NCI-H1417 (cell line): ENCODE data around the gene TWSG1.

Experiments
- DNase-seq, 3 experiments: peaks; one replicate each; lab custom pipeline; 2025; lab: John Stamatoyannopoulos, UW

Gene TWSG1

DNA sequence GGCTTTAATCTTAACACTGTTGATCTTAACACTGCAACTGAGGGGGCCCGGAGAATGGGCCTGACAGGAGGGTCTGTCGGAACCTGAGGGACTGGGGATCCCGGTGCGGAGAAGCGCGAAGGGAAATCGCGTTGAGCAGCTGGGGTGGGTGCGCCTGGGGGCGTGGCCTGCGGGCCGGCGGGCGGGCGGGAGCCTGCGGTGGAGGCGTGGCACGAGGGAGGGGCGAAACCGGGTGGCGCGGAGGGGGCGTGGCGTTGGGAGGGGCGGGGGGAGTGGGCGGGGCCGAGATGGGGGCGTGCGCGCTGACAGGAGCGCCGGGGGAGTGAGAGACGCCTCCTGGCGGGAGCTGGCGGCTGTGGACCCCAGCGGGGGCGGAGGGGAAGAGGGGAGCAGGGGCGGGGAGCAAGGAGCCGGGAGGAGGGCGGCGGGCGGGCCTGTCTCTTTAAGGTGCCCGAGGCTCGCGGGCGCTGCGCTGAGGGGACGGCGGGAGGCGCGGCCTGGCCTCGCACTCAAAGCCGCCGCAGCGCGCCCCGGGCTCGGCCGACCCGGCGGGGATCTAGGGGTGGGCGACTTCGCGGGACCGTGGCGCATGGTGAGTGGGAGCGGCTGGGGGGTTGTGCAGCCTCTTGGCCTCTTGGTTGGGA lies at the start of gene TWSG1:
Gene TWSG1, plus strand, starts transcription at position 445 of the 644 bp plus-strand sequence. CDS start 2,457 bp downstream, outside the sequence.
- DNase-seq = peak; percentile 82 to 95 (median 93)

DNA sequence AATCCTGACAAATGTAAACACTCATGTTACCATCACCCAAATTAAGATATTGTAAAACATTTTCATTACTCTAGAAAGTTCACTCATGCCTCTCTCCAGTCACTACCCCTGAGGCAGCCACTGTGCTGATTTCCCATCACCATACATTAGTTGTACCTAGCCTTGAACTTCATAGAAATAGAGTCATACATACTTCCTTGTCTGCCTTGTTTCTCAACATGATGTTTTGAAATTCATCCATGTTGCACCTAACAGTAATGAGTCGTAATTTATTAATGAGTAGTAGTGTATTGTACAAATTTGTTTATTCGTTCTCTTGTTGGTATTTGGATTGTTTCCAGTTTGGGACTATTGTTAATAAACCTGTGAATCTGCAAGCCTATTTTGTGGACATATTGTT lies 49.0 kb upstream of the TWSG1 start:
- DNase-seq = no peak

DNA sequence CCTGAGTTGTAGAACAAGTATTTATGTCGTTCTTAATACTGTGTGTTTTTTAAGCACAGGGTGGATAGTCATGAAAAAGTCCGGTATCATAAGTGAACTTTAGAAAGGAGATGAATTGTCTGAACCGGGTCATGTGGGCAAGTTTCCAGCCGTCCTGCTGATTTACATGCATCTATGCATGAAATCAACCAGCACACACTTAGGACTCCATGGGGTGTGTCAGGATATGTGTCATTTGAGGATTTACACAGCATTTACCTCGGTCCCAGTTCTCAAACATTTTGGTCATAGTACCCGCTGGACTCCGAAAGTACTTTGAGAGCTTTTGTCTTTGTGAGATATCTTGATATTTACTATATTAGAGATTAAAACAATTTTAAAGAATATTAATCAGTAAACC lies 47.5 kb upstream of the TWSG1 start:
- DNase-seq = no peak

DNA sequence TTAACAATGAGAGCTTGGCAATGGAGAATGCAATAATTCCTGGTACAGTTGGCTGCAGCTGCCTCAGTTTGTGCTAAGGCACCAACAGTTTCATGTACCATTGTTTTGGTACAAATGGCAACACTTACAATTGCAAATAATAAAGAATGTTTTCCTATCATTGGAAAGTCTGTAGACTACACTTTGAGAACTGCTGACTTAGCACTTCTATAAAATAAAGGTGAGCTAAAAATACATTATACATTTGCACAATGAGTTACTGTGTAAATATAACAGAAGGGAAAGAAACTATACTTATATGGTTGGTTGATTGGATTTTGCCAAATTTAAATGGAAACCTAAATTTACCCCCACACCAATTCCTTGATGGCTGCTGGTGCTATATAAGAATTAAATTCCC lies 44.9 kb upstream of the TWSG1 start:
- no peak for DNase-seq

DNA sequence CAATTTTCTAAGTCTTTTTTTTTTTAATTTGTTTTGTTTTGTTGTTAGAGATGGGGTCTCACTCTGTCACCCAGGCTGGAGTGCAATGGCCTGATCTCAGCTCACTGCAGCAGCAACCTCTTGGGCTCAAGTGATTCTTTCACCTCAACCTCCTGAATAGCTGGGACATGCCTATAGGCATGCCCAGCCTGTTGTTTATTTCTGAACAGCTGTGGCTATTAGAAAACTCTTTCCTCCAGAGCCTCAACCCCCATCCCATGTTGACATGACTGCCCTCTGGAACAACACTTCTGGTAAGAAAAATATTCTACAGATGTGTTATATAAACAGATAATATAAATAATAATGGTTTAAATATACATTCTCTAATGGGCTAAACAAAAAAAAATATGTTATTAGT lies 44.4 kb upstream of the TWSG1 start:
- DNase-seq = no peak

DNA sequence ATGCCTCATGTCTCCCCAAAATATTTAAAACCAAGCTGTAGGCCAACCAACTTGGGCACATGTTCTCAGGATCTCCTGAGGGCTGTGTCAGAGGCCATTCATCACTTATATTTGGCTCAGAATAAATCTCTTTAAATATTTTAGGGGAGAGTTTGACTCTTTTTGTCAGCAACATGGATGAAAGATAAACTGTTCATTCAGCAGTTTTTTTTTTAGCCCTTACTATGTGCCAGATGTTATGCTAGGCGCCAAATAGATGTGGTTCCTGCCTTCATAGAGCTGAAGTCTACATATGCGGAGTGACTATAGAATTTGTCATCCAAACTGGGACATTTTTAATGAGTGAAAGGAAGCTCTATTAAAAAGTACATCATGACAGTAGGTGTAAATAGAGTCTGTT lies 42.5 kb upstream of the TWSG1 start:
- DNase-seq = no peak

DNA sequence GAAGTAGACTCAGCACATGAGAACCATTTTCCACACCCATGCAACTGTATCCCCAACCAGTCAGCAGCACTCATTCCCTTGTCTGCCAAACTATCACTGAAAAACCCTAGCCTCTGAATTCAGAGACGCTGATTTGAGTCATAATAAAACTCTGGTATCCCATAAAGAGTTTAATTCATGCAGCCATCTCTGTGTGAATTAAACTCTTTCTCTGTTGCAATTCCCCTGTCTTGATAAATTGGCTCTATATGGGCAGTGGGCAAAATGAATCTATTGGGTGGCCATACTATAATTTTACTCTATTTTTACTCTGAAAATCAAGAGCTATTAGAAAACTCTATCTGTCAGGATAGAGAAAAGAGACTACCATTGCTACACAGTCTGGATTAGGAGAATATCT lies 40.6 kb upstream of the TWSG1 start:
- DNase-seq = no peak

DNA sequence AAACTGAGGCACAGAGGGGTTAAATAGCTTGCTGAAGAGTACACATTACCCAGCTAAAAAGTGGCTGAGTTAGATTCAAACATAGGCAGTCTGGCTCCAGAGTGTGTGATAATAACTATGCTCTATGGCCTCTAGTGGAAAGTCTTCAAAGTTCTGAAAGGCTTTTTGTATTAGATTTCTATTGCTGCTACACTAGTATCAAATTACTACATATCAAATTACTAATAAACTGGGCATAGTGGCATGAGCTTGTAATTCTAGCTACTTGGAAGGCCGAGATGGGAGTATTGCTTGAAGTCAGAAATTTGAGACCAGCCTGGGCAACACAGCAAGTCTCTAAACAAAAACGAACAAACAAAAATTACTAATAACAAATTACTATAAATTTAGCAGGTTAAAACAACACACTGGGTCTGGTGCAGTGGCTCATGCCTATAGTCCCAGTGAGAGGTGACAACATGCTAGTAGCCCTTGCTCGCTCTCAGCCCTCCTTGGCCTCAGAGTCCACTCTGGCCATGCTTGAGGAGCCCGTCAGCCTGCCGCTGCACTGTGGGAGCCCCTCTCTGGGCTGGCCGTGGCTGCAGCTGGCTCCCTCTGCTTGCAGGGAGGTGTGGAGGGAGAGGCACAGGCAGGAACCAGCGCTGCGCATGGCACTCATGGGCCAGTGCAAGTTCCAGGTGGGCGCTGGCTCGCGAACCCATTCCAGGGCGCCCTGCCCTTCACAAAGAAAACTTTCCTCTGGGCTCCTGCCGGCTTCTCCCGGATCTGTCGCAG lies 38.2 kb upstream of the TWSG1 start:
- DNase-seq = no peak

DNA sequence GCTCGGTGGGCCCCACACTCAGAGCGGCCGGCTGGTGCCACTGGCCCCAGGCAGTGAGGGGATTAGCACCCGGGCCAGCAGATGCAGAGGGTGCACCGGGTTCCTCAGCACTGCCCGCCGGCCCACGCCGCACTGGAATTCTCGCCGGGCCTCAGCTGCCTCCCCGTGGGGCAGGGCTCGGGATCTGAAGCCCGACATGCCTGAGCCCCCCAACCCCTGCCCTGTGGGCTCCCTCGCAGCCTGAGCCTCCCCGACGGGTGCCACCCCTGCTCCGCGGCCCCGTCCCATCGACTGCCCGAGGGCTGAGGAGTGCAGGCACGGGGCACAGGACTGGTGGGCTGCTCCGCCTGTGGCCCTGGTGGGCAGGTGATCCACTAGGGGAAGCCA lies 37.6 kb upstream of the TWSG1 start:
- no peak for DNase-seq

DNA sequence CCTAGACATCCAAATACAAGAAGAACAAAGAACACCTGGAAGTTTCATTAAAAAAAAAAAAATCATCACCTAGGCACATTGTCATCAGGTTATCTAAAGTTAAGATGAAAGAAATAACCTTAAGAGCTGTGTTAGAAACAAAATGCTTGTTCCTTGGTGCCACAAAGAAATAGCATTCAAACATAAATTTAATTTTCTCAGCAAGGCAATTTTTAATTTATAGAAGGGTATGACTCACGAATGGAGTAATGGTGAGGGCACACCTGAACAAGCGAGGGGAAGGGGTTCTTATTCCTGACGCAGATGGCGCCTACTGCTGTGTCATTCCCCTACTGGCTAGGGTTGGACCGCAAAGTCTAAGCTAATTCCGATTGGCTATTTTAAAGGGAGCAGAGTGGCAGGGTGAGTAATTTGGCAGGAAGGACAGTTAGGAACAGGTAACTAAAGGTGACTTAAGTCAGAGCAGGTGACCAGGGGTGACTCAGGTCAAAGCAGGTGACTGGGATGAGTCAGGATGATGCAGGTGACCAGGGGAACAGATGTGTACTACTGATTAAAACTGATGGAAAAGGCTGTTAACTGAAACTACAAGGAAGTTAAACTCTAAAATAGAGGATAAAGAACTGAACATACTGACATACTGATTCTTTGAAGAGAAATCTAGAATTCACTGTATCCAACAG lies 30.0 kb upstream of the TWSG1 start:
- no peak for DNase-seq

DNA sequence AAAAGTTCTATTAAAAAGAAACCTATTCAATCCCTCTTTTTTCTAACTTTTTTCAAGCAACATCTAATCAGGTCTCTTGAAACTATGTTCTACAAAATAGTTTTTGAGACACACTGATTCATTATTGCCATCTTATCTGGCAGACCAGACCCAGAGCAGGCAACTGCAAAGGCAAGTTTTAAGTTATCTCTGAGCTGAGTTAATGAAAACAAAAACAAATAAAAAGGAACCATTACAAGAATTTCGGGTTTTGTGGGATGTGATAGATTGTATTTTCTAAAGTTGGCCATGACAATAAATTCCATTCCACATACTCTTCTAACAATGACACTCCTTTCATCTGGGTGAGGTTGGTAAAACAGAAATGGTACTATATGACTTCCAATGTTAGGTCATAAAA lies 15.2 kb upstream of the TWSG1 start:
- no peak for DNase-seq

DNA sequence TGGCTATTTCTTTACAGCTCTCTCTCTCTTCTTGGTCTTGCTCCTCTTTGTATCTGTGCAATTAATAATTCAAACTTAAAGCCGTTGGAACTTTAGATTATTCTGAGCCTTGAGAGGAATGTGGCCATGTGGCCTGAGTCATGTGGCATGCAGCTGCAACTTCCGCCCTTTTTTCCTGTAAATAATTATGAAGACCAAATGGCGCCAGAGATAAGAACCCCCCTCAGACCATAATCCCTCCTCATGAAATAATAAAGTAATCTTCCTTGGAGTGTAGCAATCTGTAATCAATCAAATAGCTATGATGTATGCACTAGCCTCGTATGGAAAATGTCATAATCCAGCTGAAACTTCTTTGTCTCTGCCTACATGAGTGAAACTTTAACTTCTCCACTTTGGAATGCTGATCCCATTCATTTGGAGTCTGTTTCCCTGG lies 13.5 kb upstream of the TWSG1 start:
- no peak for DNase-seq

DNA sequence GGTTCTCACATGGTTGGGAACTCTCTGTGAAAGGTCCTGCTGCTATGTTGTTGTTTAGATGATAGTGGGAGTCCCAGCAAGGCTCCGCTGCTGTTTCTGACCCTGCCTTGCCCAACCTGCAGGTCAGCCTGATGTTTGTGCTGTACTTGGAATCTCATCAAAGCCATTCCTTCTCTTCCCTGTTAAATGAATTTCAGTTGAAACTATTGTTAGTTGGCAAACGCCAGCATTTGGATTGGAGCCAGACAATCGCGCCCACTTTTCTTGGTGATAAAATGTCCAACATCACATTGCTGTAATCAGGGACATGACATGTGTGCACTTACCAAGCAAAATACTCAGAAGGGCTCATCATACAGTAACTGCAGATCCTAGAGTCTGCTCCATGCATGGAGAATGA lies 12.8 kb upstream of the TWSG1 start:
- DNase-seq = no peak

DNA sequence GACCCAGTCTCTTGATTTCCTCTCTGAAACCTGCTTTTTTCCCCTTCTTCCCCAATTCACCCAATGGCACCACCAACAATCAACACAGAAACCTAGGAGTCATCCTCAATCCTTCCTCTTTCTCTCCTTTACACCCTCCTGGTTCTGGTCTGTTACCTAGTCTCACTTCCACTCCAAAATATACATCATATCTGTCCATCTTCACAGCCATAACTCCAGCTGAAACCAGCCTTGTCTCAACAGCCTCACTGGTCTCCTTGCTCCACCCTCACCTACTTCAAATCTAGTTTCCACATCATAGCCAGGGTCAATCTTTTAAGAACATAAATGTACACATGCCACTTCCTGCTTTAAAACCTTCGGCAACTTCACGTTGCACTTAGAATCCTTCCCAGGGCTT lies 11.8 kb upstream of the TWSG1 start:
- no peak for DNase-seq

DNA sequence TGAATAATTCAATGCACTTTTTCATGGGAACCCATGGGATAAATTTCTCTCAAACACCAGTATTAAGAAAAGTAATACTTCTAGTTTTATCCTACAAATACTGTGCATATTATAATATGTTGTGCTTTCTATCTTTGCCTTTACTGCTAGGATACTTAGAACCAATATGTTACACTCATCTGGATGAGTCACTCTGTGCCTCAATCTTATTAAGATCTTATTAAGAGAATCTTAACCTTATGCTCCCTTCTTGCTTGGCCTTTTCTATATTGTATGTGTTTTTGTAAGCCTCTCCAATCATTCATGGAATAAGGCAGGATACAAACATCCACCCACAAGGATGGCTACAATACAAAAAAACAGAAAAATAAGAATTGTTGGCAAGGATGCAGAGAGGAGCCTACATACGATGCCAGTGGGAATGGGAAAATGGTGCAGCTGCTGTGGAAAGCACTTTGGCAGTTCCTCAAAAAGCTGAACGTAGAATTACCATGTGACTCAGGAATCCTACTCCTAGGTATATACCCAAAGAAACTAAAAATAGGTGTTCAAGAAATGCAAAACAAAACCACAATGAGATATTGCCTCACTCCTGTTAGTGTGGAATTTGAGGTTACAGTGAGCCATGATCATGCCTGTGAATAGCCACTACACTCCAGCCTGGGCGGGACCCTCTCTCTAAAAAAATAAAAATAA lies 10.7 kb upstream of the TWSG1 start:
- DNase-seq = no peak

DNA sequence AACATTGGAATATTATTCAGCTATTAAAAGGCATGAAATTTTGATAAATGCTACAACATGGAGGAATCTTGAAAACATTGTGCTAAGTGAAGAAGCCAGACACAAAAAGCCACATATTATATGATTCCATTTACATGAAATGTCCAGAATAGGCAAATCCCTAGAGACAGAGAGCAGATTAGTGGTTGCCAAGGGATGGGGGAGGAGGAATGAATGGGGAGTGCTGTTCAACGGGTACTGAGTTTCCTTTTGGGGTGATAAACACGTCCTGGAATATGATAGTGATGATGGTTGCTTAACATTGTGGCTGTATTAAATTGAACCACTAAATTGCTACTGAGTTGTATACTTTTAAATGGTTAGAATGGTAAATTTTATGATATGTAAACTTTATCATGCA lies 8.9 kb upstream of the TWSG1 start:
- DNase-seq = no peak

DNA sequence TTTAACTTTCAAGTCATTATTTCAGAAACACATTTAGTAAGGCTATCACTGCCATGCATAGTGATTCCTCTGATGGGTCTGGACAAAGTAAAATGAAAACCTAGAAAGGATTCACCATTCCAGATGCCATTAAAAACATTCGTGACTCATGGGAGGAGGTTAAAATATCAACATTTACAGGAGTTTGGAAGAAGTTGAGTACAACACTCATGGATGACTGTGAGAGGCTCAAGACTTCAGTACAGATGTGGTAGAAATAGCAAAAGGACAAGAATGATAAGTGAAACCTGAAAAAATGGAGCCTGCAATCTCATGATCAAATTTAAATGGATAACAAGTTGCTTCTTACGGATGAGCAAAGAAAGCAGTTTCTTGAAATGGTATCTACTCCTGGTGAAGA lies 5.8 kb upstream of the TWSG1 start:
- DNase-seq = no peak

DNA sequence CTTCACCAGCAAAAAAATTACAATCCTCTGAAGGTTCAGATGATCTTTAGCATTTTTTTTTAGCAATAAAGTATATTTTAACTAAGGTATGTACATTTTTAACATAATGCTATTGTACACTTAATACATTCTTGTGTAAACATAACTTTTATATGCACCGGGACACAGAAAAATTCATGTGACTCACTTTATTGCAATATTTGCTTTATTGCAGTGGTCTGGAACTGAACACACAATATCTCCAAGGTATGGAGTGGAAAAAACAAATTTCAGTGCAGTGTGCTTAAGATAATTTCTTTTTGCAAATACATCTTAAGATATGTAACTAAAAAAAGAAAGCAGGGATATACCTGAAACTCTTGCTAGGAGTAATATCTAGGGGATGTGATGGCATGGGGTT lies 5.1 kb upstream of the TWSG1 start:
- DNase-seq = no peak

DNA sequence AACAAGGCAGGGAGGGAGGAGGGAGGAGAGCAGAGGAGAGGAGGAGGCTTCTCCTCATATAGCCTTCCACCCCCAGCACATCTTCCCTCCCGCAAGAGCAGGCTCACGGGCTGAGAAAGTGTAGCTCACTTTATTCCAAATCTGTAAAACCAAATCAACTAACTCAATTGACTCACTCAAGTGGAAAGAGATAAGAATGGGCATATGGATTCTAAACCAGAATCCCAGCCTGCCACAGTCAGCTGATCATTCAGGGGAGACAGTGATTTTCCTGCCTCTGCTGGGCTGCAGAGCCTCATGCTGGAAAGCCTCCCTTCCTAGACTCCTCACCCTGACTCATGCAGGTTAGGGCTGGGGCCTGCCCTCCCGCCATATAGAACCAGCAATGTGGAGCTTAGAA lies 4.2 kb upstream of the TWSG1 start:
- no peak for DNase-seq

DNA sequence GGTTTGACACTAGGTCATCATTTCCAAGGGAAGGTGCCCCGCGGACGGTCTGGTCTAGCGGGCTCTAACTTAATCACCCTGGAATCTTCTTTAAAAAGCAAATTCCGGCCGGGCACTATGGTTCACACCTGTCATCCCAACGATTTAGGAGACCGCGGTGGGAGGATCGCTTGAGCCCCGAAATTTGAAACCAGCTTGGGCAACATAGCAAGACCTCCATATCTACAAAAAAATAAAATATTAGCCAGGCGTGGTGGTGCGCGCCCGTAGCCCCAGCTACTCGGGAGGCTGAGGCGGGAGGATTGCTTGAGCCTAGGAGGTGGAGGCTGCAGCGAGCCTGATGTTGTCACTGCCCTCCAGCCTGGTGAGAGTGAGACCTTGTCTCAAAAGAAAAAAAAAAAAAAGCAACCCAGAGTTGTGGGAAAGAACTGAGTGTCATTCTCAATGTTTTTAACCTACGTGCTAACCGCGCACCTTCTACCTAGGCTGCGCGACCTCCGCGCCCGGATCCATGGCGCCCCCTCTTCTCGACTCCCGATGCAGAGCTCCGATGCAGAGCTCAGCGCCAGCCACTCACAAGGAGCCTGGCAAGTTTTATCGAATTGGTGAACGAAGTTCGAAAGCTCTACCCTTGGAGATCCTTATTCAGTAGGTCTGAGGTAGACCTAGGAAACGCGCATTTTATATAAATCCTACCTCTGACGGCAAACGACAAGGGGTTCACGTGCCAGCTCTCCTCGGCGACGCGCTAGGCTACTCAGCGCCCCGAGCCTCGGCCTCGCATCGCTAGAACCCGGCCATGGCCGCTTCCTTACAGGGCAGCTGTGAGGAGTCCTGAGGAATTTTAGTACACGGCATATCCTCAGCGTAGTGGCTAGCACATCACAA lies 888 bp upstream of the TWSG1 start:
- DNase-seq = peak in 1 of 3 experiments; percentile 63

DNA sequence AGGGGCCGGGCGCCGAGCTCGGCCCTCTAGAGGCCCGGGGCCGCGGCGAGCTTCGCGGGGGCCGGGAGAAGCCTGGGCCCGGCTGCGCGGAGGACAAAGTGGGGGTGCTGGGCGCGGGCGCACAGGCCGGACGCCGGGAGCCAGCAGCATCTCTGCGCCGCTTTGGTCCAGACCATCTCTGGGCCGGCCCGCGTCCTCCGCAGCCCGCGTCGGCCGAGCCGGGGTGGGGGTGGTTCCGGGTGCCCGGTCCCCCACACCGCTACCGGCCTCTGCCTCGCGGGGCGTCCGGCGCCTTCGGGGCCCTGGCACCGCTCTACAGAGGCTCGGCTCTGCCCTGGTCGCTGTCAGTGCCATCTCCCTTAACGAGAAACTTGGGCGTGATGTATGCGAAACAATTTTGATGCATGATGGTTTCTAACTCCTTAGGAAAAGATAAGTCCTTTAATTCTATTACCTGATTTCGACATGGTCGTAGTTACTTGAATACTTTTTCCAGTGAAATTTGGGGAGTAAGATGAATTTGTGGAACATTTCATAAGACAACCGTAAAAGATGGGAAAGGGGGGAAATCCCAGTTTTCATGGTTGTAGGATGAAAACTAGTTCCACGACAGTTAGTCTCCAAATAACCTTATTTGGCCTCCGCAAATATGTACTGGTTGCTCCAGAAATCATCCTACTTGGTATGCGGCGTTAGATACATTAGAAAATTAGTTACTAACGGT lies 562 bp downstream of the TWSG1 start:
- peak; percentile 56 to 93 (median 78) for DNase-seq
